GOT3 (cell line): ENCODE measurements around the gene PPT1.

Source experiments
- DNase-seq: peaks from one replicate; lab custom pipeline; 2025; ENCODE audit warnings: mixed read lengths; lab: John Stamatoyannopoulos, UW

Gene PPT1

DNA sequence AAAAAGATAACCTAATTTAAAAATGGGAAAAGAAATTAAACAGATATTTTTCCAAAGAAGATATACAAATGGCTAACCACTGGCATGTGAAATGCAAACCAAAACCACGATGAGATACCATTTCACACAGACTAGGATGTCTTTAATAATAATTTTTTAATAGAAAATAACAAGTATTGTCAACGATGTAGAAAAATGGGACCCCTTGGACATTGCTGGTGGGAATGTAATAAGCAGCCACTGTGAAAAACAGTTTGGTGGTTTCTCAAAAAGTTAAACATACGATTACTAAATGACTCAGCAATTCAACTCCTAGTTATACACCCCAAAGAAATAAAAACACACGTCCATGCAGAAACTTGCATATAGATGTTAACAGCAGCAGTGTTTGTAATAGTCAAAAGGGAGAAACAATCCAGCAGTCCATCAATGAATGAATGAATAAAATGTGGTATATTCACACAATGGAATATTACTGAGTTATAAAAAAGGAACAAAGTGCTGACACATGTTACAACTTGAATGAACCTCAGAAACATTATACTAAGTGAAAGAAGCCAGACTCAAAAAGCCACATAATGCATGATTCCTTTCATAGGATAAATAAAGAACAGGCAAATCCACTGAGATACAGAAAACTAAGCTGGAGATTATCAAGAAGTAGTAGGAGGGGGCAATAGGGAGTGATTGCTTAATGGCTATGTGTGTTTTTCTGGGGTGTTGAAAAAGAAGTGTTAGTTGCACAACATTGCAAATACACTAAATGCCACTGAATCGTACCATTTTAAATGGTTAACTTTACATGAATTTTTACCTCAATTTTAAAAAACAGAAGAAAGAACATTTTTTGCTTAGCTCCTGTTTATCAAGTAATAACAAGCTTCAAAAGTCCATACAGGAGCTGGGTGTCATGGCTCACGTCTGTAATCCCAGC lies 4.1 kb downstream of the PPT1 start:
- DNase-seq: no peak

DNA sequence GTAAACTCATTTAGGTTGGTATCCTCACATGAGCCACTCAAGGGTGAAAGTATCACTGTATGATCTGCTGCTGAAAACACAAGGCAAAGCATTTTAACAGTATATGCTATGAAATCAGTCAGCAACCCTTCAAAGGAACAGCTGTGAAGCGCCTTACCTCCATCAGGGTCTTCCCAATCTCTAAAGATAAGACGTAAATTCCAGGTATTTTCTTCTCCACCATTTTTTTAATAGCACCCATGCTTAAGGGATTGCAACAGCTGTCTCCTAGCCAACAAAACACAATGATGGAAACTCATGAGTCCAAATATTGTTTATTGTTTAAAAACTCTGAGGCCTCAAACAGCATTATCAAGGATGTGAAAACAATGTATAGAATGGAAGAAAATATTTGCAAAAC lies 4.8 kb downstream of the PPT1 start:
- no peak for DNase-seq

DNA sequence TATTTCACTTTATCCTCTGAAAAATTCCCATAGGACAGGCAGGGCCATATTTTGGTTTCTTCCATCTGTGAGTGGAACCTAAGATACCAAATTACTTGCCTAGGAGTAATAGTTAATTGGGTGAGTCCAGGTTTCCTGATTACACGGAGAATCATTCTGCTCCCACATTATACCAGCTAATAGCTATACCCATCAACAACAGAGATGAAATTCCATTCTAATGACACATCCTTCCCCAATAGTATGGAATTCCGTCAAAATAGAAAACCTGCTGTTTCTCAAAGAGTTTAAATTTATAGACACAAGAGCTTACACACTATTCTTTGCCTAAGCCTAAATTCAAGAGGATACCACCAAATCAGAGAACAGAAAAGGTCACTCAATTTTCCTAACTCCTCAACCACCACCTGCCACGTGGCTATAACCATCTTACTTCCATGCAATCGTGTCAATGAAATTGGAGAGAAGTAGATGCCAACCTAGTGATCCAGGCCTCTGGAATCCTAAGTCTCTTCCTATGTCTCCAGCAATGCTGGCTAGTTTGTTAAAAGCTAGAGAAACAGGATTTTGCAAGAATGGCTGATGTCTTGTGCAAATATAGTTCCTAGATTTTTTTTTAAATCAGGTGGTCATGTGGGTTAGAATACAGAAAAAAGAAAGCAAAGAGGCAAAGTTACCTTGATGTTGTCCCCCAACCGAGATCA lies 6.2 kb downstream of the PPT1 start:
- no peak for DNase-seq

DNA sequence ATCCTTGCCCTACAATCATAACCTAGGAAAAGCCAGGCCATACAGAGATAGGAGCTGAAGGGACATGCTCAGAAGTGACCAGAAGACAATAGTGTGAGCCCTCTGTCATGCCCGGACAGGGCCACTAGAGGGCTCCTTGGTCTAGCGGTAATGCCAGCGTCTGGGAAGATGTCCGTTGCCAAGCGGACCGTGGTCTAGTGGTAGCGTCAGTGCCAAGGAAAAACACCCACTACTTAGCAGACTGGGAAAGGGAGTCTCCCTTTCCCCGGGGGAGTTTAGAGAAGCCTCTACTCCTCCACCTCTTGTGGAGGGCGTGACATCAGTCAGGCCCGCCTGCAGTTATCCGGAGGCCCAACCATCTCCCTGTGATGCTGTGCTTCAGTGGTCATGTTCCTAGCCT lies 12.3 kb downstream of the PPT1 start:
- DNase-seq: peak; percentile 24

DNA sequence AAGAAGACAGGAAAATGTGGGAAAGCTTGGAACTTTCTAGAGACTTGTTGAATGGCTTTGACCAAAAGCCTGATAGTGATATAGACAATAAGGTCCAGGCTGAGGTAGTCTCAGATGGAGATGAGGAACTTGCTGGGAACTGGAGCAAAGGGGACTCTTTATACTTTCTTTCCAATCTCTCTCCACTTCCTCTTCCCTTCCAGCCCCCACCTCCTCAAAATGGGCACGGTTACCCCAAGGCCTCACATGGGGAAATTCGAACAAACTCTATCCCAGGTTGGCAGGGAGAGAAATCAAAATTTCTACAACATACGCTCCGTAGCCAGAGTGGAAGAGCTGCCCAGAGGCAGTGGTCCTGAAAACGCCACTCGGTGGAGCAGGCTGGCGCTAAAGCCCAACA lies 15.2 kb downstream of the PPT1 start:
- no peak for DNase-seq

- no peak for DNase-seq
These were observed 17.2 kb downstream of the PPT1 start for GRCh38 chr1:40079774-40080400.

DNA sequence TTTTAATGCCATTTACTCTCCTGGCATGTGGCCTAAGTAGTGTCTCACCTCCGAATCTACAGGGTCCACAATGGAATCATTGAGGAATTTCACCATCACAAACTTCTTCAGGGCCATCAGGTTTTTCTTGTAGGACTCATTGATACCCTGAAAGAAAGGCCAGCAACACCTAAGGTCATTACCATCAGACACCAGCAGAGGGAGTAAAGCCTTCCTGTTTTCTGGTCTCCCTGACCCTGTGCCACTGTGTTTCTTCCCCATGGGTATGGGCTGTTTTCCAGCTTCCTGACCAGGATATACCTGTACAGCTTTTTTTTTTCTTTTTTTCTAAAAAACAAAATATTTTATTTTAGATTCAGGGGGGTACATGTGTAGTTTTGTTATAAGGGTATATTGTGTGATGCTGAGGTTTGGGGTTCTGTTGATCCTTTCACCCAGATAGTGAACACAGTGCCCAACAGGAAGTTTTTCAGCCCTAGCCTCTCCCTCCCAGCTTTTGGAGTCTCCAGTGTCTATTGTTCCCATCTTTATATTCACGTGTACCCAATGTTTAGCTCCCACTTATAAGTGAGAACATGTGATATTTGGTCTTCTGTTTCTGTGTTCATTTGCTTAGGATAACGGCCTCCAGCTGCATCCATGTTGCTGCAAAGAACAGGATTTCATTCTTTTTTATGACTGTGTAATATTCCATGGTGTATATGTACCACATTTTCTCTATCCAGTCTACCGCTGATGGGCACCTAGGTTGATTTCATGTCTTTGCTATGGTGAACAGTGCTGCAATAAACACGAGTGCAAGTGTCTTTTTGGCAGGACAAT lies 18.3 kb downstream of the PPT1 start:
- DNase-seq: no peak

DNA sequence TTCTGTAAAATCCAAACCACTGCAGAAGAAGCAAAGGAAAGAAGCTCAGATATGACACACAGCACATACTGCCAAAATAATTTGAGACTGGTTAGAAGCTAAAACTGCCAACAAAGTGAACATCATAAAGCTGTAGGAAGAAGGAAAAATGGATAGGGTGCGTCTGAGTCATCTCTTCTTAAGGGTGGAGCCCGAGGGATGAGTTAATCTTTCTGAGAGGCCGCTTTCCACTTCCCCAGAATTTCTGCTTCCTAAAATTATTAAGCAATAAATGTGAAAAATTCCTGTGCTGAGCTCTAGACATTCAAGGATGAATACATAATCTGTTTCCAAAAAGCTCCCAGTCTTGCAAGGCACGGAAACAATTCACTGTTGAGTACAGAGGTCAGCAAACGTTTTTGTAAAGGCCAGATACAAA lies 20.1 kb downstream of the PPT1 start:
- no peak for DNase-seq

GRCh38 chr1:40075266-40075665 lies 21.8 kb downstream of the PPT1 start:
- no peak for DNase-seq

DNA sequence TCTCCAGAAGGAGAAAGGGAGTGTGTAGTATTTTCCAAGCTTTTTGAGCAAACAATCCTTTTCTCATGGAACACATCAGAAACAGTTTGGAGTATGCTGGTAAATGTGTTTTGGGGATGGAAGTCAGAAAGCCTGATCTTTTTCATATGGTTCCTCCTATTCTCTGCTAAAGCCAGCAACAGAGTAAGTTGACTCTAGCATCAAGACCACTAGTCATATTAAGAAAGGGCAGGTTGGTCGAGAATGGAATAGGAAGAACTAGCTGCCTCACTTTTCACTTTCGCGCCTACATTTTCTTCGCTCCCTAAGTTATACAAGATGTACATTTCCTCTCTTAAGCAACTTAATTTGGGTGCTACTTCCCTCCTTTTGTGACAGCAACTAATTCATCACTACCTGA lies 24.0 kb downstream of the PPT1 start:
- no peak for DNase-seq

GRCh38 chr1:40072142-40072541 lies 24.9 kb downstream of the PPT1 start:
- no peak for DNase-seq

DNA sequence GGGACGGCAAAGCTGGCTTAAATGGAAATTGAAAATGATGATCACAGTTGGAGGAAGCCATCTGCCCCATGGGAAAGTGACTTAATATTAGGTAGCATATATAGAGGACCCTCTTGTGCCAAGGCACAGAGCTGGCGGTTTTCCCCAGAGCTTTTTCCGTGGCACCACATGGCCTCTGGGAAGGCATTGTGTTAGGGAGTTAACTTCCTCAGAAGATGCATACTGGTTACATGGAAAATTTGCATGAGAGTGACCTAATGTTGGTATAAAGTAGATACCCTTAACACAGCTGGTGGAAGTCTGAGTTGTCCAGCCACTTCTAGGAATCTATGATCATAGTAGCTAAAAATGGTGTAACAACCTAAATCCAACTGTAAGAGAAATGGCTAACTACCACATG lies 29.2 kb downstream of the PPT1 start:
- no peak for DNase-seq

- DNase-seq: no peak
These were observed 30.0 kb downstream of the PPT1 start for GRCh38 chr1:40067023-40067422.

DNA sequence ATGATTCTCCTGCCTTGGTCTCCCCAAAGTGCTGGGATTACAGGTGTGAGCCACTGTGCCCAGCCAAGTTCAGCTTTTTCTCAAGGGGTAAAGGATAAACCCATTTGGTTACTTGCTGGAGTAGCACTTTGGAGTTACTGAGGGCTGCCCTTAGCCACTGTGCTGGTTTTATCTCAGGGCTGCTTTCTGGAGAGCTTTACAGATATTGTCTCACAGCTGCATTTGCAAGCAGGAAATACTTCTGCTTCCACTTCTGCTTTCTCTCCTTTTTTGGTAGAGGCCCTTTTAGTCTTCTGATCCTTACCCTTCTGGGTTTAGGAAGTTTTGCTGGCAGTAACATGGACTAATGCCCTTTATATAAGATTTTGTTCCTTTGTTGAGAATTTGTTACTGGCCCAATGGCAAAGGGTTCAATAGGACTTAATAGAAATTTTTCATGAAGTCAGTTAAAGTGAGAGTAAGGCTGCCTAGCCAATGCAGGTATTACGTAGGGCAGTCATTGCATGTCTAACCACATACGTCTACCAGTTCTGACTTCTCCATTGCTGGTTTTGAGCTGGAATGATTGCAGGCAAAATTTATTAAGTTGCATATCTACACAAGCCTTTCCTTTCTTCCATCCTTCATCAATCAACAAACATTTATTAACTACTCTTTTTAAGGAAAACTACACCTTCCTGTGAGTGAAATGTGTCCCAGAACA lies 32.1 kb downstream of the PPT1 start:
- no peak for DNase-seq

- no peak for DNase-seq
These were observed 36.9 kb downstream of the PPT1 start for GRCh38 chr1:40059960-40060750.

DNA sequence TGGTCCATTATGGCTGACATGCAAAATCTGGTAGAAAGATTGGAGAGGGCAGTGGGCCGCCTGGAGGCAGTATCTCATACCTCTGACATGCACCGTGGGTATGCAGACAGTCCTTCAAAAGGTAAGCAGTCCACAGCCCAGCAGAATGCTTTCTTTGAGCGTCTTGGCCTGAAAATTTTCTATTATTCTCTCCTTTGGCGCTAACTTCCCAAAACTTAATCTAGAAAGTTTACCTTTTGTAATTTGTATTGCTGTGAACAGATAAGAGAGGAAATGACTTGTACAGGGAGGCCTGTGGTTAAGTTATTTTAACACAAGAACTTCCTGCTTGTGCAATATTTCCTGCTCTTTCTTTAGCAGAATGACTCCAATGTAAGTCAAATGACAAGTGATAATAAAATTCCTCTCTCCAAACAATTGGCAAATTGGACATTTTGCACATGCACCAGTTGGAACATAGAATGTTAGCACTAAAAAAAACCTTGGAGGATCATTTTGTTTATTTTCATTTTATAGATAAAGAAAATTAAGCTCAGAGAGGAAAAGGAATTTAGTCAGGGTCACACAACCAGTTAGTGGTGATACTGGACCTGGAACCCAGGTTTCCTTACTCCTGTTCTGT lies 37.6 kb downstream of the PPT1 start:
- DNase-seq: no peak

DNA sequence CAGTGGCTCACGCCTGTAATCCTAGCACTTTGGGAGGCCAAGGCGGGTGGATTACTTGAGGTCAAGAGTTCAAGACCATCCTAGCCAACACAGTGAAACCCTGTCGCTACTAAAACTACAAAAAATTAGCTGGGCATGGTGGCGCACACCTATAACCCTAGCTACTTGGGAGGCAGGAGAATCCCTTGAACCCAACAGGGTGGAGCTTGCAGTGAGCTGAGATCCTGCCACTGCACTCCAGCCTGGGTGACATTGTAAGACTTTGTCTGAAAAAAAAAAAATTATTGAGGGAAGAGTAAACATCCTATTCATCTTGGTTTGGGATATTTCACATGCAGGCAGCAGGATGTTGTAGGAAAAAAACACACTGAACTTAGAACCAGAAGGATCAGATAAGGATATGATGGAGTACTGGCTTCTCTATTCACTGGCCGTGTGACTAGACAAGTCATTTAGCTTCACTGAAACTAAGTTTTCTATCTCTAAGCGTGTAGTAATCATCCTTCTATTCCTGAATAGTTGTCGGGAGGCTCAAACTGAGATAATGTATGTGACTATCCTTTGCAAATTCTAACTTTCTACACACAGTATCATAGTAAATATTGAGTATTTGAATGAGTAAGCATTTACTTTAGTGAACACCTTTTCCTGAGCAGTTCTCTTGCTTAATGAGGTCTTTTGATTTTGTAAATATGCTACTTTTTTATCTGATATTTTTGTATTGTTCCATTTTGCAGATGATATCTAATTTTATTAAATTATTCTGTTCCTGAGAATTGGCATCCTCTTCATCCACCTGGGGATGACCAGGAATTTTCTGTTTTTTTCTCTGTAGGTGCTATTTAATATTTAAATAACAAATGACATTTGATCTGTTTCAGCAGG lies 38.4 kb downstream of the PPT1 start:
- DNase-seq: no peak

GRCh38 chr1:40058097-40058452 lies 39.0 kb downstream of the PPT1 start:
- DNase-seq: no peak
